ENCODE results near the gene SH3BP4.
"Not testable (repeated sequence)": the region's sequence is repeated elsewhere in the genome, so short reads cannot be mapped to it uniquely, and the experiment has no call there.

Gene SH3BP4

DNA sequence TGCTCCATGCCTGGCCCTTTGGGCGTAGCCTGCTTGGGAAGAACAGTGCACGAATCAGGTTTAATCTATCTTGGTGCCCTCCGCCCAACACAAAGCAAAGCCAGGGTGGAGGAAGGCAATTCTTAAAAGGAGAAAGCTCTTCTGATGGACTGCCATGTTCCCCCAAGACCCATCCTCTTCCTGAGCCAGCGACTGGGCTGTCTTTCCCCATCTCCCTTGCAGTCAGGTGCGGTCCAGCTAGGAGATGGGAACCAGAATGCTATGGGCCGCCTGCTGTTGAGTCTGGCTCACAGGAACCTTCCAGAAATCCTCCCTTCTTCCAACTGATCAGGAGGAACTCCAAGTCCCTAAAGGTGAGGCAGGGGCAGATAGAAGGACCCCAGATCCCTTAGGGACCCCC is 105.0 kb downstream of the SH3BP4 start:
- no peak for DNase-seq (ENCODE audit: low read depth)

GRCh38 chr2:235057616-235058015 is 105.8 kb downstream of the SH3BP4 start:
- not testable (repeated sequence) for DNase-seq (ENCODE audit: low read depth)

GRCh38 chr2:235059161-235059560 is 107.3 kb downstream of the SH3BP4 start:
- no peak for DNase-seq (ENCODE audit: low read depth)

- no peak for DNase-seq (ENCODE audit: low read depth)
Measured at GRCh38 chr2:235061656-235062055, 109.8 kb downstream of the SH3BP4 start.

DNA sequence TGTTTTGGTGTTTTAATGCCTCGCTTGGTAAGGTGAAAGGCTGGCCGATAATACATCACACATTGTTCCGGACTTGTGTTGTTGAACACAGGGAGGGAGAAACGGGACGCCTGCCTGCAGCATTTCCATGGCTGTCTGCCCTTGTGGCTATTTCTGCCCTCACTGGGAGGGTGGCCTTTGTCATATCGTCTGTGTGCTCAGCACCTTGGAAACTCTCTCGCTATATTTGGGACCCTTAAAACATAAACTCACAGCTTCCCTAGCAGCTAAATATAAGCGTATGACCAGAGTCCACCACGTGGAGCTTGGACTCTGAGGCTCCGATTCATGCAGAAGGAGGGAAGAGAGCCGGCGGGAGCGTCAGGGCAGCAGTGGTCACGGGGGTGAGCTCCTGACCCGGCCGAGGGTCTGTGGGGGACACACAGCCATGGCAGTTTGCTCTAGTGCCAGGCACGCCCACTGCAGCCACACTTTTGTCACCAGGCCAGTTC is 111.7 kb downstream of the SH3BP4 start:
- DNase-seq (ENCODE audit: low read depth), result no peak

- DNase-seq (ENCODE audit: low read depth), result no peak
Measured at GRCh38 chr2:235064976-235065375, 113.2 kb downstream of the SH3BP4 start.

DNA sequence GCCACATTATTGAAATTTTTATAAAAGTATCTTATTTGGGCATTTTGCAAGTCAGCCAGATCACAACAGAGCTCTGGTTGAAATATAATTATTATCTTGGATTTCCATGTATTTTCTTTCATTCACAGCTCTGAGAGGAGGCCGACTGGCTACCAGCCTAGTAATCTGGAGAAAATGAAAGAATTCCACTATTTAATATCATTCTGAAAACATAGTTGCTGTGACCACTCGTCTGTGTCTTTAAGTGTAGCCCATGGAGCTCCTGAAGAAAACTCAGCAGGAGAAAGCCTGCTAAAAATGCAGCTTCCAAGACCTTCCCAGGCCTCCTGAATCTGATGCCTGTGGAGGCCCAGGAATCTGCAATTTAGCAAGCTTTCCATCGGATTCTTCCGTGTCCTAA is 114.7 kb downstream of the SH3BP4 start:
- no peak for DNase-seq (ENCODE audit: low read depth)

- no peak for DNase-seq (ENCODE audit: low read depth)
Measured at GRCh38 chr2:235066895-235067294, 115.1 kb downstream of the SH3BP4 start.

DNA sequence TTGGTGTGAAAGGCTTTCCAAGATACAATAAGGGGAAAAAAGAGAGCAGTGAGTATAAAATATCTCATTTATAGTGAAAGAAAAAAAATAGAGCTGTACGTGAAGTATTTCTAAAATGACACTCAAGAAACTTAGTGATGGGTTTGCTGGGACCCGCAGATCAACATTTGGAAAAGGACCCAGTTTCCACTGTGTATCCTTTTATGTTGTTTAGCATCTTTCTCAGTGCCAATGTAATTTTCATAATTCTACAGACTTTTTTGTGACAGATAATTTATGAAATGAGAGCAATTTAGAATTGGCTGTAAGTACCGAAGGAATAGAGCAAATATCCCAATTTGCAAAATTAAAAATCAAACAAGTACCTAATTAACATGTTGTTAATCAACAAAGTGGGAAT is 116.9 kb downstream of the SH3BP4 start:
- DNase-seq (ENCODE audit: low read depth), result no peak

DNA sequence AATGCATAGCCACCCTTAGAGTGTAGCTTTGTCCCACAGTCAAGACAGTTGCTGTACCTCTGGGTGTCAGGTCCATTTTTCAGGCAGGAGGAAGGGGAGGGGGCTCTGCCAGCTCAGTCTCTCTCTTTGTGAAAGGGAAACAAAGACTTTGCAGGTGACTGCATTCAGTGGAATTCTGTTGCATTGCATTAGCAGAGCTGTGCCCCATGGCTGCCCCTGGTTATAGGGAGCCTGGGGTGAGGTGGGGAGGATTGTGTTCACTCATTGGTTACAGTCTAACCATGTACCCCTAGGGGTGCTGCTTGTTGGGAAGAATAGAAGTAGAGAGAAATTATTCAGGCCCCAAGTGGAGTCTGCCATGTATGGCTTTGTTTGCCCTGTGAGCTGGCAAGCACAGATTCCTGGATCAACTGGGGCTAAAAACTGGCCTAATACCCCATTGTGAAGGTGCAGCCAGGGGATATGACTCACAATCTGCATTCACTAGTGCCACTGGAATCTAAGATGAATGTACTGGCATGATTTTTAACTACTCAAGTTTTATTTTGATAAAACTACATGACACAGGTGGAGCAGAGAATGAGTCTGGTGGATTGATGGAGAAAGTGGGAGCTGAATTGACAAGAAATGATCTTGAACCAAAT is 118.4 kb downstream of the SH3BP4 start:
- no peak for DNase-seq (ENCODE audit: low read depth)

GRCh38 chr2:235073868-235074413 is 122.1 kb downstream of the SH3BP4 start:
- DNase-seq (ENCODE audit: low read depth), result no peak

DNA sequence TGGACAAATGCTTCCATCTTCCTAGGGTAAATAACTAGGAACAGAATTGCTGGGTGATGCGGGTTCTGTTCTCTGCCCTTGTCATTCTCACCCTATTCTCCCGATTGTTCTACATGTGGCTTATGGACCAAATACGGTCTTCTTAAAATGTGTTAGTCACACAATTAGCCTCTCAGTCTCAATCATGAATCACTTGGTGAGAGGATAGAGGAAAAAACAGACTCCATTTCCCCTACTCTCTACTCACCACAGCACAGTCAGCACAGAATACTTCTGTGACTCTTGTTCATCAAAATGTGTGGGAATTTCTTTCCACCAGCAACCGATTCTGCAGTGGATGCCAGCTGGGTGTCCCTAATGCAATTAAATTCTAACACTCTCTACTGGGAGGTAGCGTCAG is 125.2 kb downstream of the SH3BP4 start:
- no peak for DNase-seq (ENCODE audit: low read depth)

GRCh38 chr2:235078182-235078581 is 126.4 kb downstream of the SH3BP4 start:
- no peak for DNase-seq (ENCODE audit: low read depth)

GRCh38 chr2:235078914-235079472 is 127.2 kb downstream of the SH3BP4 start:
- no peak for DNase-seq (ENCODE audit: low read depth)

GRCh38 chr2:235080101-235080500 is 128.3 kb downstream of the SH3BP4 start:
- no peak for DNase-seq (ENCODE audit: low read depth)

DNA sequence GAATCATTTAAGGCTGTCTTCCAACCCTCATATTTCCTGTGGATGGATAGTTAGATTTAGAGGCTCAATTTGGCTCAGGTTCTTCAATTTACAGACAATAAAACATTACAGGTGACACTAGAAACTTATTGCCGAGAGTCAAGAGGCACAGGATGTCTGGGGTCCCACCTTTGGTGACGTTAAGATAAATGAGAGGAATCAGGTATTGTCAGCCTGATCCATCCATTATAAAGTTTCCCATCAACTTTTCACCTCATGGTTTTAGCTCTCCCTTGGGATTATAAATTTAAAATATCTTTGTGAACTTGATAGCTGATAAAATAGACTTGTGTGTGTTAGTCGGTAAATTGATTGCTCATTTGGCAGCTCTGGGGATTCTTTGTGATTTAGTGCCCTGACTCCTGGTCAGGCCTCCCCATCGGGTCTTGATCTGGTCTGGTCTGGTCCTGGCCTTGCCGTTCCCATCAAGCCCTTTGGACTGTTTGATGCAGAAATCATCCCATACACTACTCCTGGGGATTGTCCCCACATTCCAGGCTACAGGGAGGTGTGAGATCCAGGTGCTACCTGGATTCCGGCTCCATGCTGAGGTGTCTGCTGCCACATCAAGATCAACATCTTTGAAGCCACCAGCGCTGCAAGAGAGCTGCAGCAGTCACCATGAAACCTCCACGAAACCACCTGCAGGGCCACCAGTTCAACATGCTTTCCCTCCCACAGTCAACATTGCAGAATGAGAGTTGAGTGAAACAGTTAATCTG is 130.9 kb downstream of the SH3BP4 start:
- DNase-seq (ENCODE audit: low read depth), result no peak

DNA sequence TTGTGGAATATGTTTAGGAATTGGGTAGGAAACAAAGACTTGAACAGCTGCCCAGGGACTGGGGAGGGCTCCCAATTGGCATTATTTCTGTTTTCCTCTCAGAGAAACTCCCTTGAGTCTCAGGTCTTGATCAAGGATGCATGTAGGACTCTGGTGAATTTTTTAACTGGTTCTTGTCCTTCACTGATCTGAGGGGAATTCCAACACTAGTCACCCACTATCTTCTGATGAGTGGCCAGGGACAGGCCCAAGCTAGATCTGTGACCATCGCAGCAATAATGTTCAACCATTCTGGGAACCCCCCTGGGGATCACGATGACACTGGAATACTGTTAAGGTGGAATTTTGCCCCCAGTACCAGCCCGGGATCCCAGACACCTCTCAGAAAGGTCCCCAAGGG is 132.0 kb downstream of the SH3BP4 start:
- DNase-seq (ENCODE audit: low read depth), result no peak

- DNase-seq (ENCODE audit: low read depth), result no peak
Measured at GRCh38 chr2:235084424-235084823, 132.6 kb downstream of the SH3BP4 start.

DNA sequence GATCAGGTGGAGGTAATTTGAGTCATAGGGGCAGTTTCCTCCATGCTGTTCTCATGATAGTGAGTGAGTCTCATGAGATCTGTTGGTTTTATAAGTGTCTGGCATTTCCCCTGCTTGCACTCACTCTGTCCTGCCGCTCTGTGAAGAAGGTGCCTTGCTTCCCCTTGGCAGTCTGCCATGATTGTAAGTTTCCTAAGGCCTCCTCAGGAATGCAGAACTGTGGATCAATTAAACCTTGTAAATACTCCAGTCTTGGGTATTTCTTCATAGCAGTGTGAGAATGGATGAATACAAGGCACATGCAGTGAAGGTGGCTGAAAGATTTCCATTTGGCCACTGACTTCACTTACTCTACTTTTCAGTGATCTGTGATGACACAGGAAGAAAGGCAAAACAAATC is 133.7 kb downstream of the SH3BP4 start:
- no peak for DNase-seq (ENCODE audit: low read depth)

- no peak for DNase-seq (ENCODE audit: low read depth)
Measured at GRCh38 chr2:235086481-235087184, 134.8 kb downstream of the SH3BP4 start.

DNA sequence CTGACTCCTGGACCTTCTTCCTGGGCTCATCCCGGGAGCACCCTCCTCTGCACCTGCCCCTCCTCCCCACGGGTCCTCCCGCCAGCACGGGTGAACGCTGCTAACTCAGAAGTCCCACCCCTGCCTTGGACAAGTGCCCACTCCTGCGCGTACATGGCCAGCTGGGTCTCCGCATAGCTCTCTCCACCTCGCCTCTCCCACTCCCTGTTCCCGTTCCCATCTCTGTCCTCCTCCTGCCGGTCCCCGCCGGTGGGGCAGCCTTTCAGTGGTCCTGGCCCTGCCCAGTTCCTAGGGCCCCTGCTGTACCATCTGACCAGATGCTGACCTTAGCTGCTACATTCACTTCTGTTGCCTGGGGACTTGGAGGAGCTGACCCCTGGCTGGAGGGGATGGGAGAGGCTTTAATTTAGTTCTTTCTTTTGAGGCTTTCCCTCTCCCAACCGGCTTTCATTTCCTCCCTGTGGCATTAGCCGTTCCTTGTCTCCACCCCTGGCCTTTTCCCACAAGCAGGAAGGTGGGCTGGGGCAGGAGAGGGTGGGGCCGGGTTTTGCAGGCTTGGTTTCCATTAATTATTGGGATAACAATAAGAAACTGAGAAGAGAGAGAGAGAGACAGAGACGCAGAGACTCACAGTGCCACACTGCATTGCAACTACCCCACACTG is 136.1 kb downstream of the SH3BP4 start:
- DNase-seq (ENCODE audit: low read depth), result no peak

- DNase-seq (ENCODE audit: low read depth), result no peak
Measured at GRCh38 chr2:235088496-235088921, 136.7 kb downstream of the SH3BP4 start.
